Kidney capillary endothelial cell (primary cell): ENCODE data around the gene IRF2BP2.

Source experiments
- DNase-seq: peaks from one replicate; pipeline ENCODE4 v3.0.0-alpha.2; 2018; ENCODE audit warnings: low spot score

IRF2BP2 gene

DNA sequence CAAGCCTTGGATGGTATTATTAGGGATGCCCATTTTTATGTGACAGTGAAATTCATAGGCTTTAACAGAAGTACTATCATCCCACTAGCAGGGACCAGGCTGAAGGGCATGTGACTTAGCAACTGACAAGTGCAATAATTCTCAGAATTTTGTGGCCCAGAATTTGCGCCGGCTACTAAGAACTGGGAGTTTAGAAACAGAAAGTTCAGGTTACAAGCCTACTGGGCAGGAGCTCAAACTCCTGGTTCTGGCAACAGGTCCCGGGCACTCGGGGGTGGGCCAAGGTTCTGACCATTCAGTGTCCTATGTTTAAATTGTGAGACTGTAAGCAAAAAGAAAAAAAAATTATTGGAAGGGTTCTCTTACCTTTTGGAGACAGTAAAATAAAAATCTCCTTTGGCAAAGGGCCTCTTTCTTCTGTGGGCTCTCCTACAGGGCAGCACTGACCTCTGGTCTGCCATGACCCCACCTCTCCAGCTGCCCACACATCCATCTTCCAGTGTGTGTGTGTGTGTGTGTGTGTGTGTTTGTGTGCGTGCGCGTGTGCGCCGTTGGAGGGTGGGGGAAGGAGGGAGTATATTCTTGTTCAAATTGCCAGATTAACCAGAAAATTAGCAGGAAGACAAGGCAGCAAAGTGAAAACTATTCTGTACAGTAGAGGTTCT is 26.1 kb downstream of the IRF2BP2 start:
- DNase-seq: no peak

DNA sequence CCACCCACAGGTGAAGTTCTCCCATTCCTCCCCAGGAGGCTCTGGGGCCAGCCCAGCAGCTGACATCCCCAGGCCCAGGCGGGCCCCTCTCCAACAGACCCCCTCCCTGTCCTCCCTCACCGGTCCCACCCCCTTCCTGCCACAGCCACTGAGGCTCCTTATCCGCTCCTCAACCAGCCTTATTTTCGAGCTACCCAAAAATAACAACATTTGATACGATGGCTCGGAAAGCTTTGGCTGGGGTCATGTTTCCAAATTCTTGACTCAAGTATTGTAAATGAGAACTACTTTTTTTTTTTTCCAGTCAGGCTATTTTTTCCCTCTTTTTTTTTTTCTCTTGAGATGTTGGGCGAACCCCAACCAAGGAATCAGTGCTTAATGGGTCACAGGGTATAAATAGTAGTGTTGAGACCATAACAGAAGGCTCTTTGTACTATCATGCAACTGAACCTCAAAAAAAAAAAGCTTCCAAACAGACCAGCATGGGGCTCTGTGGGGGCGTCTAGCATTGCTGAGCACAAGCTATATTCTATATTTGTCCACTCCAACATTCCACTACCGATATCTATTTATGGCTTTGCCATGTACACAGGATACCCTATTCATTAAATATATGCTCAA is 27.2 kb downstream of the IRF2BP2 start:
- DNase-seq: no peak

- DNase-seq: no peak
Measured at GRCh38 chr1:234582186-234582585, 27.8 kb downstream of the IRF2BP2 start.

GRCh38 chr1:234581063-234581714 is 28.8 kb downstream of the IRF2BP2 start:
- DNase-seq: no peak

DNA sequence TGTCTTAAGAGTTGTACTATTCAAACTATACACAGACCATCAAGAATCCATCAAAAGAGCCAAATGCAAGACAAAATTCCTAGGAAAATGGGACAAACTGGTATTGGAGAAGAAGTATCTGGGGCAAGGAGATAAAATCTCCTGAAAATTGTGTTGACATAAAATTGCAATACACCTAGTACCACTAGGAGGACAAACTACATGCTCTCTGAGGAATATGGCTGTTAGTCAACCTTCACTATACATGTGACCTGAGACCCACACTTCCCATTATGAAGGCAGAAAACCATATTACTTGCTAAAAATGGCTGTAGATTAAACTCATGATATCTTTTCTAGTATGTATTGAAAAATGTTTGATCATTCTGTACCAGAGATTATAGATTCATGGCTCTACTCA is 30.0 kb downstream of the IRF2BP2 start:
- no peak for DNase-seq

DNA sequence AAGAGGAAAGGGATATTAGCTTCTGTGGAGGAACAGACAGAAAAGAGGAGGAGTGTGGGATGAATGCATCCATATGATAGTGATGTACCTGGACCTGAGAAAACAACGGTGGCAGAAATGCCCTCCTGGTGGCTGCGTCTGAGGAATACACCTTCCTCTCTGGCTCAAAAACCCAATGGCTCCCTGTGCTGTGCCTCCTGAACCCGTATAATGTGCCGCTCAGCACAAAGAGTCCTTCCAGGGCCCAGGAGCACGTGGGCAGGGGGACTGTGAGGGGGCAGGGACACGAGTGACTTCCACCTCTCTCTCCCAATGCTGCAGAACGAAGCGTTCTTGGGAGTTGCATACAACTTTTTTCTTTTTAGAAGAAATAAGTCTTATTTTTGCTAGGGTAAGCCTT is 31.2 kb downstream of the IRF2BP2 start:
- no peak for DNase-seq

DNA sequence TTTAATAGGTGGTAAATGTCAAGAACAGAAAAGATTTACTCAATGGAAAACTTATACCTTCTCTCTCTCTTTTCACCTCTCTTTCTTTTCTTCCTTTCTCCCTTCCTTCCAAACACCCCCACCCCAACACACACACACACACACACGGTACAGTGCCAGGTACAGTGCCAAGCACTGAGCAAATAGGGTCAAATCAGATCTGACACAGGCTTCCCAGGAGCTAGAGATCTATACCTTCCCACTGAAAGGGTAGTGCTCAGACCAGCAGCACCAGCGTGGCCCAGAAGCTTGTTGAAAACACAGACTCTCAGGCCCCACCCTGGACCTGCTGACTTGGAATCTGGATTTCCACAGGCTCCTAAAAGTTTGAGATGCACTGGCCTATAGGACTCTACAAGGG is 31.9 kb downstream of the IRF2BP2 start:
- no peak for DNase-seq

GRCh38 chr1:234573711-234574299 is 36.2 kb downstream of the IRF2BP2 start:
- DNase-seq: no peak

DNA sequence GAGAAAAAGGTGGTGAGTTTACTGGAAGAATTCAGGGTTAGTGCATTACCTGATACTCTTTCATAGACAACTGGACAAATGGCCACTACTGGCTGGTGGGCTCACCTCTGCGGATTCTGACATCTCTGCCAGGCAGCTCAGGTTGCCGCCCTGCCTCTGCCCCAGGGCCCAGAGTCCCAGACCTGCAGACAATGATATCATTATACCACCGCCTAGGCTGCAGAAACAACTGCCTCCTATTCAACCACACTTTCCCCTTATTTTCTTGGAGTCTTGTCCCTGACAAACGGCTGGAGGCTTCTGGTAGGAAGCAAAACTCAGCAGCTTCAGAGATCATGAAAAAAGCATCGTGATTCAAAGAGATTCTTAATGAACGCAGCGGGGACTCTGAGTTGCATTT is 37.0 kb downstream of the IRF2BP2 start:
- no peak for DNase-seq

- no peak for DNase-seq
Measured at GRCh38 chr1:234571702-234572101, 38.3 kb downstream of the IRF2BP2 start.

GRCh38 chr1:234570329-234571120 is 39.5 kb downstream of the IRF2BP2 start:
- no peak for DNase-seq

- DNase-seq: no peak
Measured at GRCh38 chr1:234568345-234568744, 41.6 kb downstream of the IRF2BP2 start.

DNA sequence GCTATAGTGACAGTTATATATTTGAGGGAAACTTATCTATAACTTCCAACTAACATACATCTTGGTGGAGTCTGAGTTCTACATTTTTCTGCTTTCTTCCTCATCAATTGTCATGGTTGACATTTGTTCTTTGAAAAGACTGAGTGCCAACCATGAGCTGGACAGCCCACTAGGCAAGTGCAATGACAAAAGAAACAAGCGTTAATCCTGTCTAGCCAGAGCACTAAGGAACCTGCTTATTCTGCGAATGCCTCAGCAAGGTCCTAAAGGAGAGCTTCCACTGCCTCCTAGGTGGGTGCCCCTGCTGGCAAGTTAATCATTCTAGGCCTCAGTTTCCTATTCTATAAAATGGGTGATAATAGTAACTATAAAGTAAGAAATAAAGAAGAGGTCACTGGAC is 44.8 kb downstream of the IRF2BP2 start:
- no peak for DNase-seq

GRCh38 chr1:234564035-234565029 is 45.6 kb downstream of the IRF2BP2 start:
- peak; percentile 42 for DNase-seq

DNA sequence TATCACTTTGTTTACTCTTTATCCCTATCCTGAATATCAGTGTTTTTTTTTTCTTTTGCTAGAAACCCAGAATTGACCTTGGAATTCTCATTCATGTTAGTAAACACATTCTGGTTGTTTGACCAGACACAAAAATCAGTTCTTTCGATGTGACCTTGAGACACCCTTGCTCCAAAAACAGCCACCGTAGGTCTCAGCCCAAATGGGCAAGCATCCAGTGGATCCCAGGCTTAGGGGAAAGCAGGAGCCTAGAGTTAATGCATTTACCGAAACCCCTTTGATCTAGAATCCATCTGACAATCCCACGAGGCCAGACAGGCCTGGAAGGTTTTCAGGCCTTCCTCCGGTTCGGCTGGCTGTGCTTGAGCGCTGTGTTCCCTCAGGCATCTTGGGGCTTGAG is 47.6 kb downstream of the IRF2BP2 start:
- no peak for DNase-seq

DNA sequence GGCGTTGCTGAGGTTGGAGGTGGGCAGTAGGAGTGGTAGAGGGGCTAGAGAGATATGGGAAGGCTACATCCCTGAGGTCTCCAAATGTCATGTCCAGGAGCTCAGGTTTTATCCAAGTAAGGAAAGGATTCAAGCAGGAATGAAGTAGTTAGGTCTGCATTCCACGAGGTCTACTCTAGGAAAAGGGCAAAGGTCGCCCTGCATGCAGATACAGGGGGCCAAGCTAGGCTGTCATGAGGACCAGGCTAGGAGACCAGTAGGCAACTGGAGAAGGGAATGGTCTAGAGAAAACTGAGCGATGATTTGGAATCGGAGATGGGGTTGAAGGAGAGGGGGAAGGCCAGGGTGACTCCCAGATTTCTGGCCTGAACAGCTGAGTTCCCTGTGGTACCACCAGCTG is 48.7 kb downstream of the IRF2BP2 start:
- DNase-seq: no peak

- DNase-seq: no peak
Measured at GRCh38 chr1:234559902-234560676, 49.9 kb downstream of the IRF2BP2 start.

- DNase-seq: no peak
Measured at GRCh38 chr1:234559152-234559901, 50.7 kb downstream of the IRF2BP2 start.

GRCh38 chr1:234558330-234558836 is 51.6 kb downstream of the IRF2BP2 start:
- DNase-seq: no peak
